Activated naive CD8-positive, alpha-beta T cell treated with anti-CD3 and anti-CD28 coated beads for 36 hours (primary cell): ENCODE data around the gene ANO1. TPM values are rescaled to one million over a fixed set of nuclear protein-coding genes. Genes with fewer than 3 reads are reported as not detected.

Experiments
- DNase-seq: peaks from one replicate; pipeline ENCODE4 v3.0.0; 2021
- H3K27ac Mint-ChIP-seq: one replicate; pipeline ENCODE4 v1.8.0; 2022; ENCODE audit warnings: mild to moderate bottlenecking, moderate library complexity, mixed read lengths
- H3K27me3 Mint-ChIP-seq: one replicate; pipeline ENCODE4 v1.8.0; 2022; ENCODE audit warnings: mild to moderate bottlenecking, mixed read lengths
- H3K36me3 Mint-ChIP-seq: one replicate; pipeline ENCODE4 v1.8.0; 2021; ENCODE audit warnings: mild to moderate bottlenecking, mixed read lengths
- H3K4me1 Mint-ChIP-seq: one replicate; pipeline ENCODE4 v1.8.0; 2021; ENCODE audit warnings: mixed read lengths
- H3K4me3 Mint-ChIP-seq: one replicate; pipeline ENCODE4 v1.8.0; 2022; ENCODE audit warnings: mild to moderate bottlenecking, moderate library complexity, mixed read lengths
- H3K9me3 Mint-ChIP-seq: one replicate; pipeline ENCODE4 v1.8.0; 2022; ENCODE audit warnings: mixed read lengths
- total RNA-seq, 2 experiments: library from RNA; stranded (reverse); gene quantifications; one replicate each; pipeline ENCODE4 v1.2.3, GENCODE V29; 2021

ANO1 gene
- total RNA-seq, 2 experiments from 2014 or later = not detected

GRCh38 chr11:70174547-70175235, 96.6 kb downstream of the ANO1 start:
- Mint-ChIP-seq H3K36me3 (no peaks in the 10 kb centered on the region), H3K4me1 (no peaks in the 10 kb centered on the region), H3K9me3 (no peaks in the 10 kb centered on the region), H3K27me3 (no peaks in the 10 kb centered on the region), H3K27ac (no peak overlapping the region), H3K4me3 (no peak overlapping the region)
- no peak for DNase-seq

- H3K27ac Mint-ChIP-seq = no peak overlapping the region
- no peak overlapping the region for H3K4me3 Mint-ChIP-seq
- no peak for DNase-seq
- H3K4me1 Mint-ChIP-seq = no peaks in the 10 kb centered on the region
- H3K9me3 Mint-ChIP-seq = no peaks in the 10 kb centered on the region
- no peaks in the 10 kb centered on the region for H3K36me3 Mint-ChIP-seq
- no peaks in the 10 kb centered on the region for H3K27me3 Mint-ChIP-seq
Measured at GRCh38 chr11:70175236-70175698, 97.2 kb downstream of the ANO1 start.

- no peaks in the 10 kb centered on the region for H3K9me3 Mint-ChIP-seq
- DNase-seq = peak; percentile 63
Measured at GRCh38 chr11:70176940-70177689, 99.0 kb downstream of the ANO1 start.

GRCh38 chr11:70180906-70181305, 102.8 kb downstream of the ANO1 start:
- DNase-seq = no peak
- H3K27ac Mint-ChIP-seq = no peak overlapping the region
- no peak overlapping the region for H3K4me3 Mint-ChIP-seq
- no peaks in the 10 kb centered on the region for H3K36me3 Mint-ChIP-seq
- H3K27me3 Mint-ChIP-seq = no peaks in the 10 kb centered on the region
- no peaks in the 10 kb centered on the region for H3K4me1 Mint-ChIP-seq
- H3K9me3 Mint-ChIP-seq = no peaks in the 10 kb centered on the region

More at GRCh38 chr11:70176940-70177689, 99.0 kb downstream of the ANO1 start:
- Mint-ChIP-seq H3K36me3 (no peaks in the 10 kb centered on the region), H3K27ac (no peak overlapping the region), H3K4me3 (no peak overlapping the region), H3K4me1 (no peaks in the 10 kb centered on the region), H3K27me3 (no peaks in the 10 kb centered on the region)

- H3K9me3 Mint-ChIP-seq = no peaks in the 10 kb centered on the region
- DNase-seq = no peak
- H3K4me1 Mint-ChIP-seq = no peaks in the 10 kb centered on the region
- no peaks in the 10 kb centered on the region for H3K27me3 Mint-ChIP-seq
- H3K36me3 Mint-ChIP-seq = no peaks in the 10 kb centered on the region
- H3K27ac Mint-ChIP-seq = no peak overlapping the region
- no peak overlapping the region for H3K4me3 Mint-ChIP-seq
Measured at GRCh38 chr11:70182266-70182665, 104.1 kb downstream of the ANO1 start.

GRCh38 chr11:70183032-70183431, 104.9 kb downstream of the ANO1 start:
- no peaks in the 10 kb centered on the region for H3K9me3 Mint-ChIP-seq
- H3K4me3 Mint-ChIP-seq = no peak overlapping the region
- H3K4me1 Mint-ChIP-seq = no peaks in the 10 kb centered on the region
- H3K27ac Mint-ChIP-seq = no peak overlapping the region
- no peaks in the 10 kb centered on the region for H3K27me3 Mint-ChIP-seq
- DNase-seq = no peak
- H3K36me3 Mint-ChIP-seq = no peaks in the 10 kb centered on the region

GRCh38 chr11:70183483-70184176, 105.5 kb downstream of the ANO1 start:
- Mint-ChIP-seq H3K36me3 (no peaks in the 10 kb centered on the region), H3K4me1 (no peaks in the 10 kb centered on the region), H3K4me3 (no peak overlapping the region), H3K27me3 (no peaks in the 10 kb centered on the region), H3K9me3 (no peaks in the 10 kb centered on the region), H3K27ac (no peak overlapping the region)
- no peak for DNase-seq

- Mint-ChIP-seq H3K4me1 (no peaks in the 10 kb centered on the region), H3K4me3 (no peak overlapping the region), H3K9me3 (no peaks in the 10 kb centered on the region), H3K36me3 (no peaks in the 10 kb centered on the region), H3K27me3 (no peaks in the 10 kb centered on the region), H3K27ac (no peak overlapping the region)
- no peak for DNase-seq
Measured at GRCh38 chr11:70184396-70184795, 106.3 kb downstream of the ANO1 start.

- H3K4me3 Mint-ChIP-seq = no peak overlapping the region
Measured at GRCh38 chr11:70185348-70186055, 107.4 kb downstream of the ANO1 start.

GRCh38 chr11:70186420-70186819, 108.3 kb downstream of the ANO1 start:
- H3K4me3 Mint-ChIP-seq = no peak overlapping the region
- H3K27ac Mint-ChIP-seq = no peak overlapping the region
- H3K4me1 Mint-ChIP-seq = no peaks in the 10 kb centered on the region
- no peaks in the 10 kb centered on the region for H3K9me3 Mint-ChIP-seq
- H3K27me3 Mint-ChIP-seq = no peaks in the 10 kb centered on the region
- no peaks in the 10 kb centered on the region for H3K36me3 Mint-ChIP-seq
- no peak for DNase-seq

More at GRCh38 chr11:70185348-70186055, 107.4 kb downstream of the ANO1 start:
- H3K4me1 Mint-ChIP-seq = no peaks in the 10 kb centered on the region
- DNase-seq = no peak
- H3K27me3 Mint-ChIP-seq = no peaks in the 10 kb centered on the region
- H3K27ac Mint-ChIP-seq = no peak overlapping the region
- no peaks in the 10 kb centered on the region for H3K36me3 Mint-ChIP-seq
- H3K9me3 Mint-ChIP-seq = no peaks in the 10 kb centered on the region

GRCh38 chr11:70186936-70187335, 108.8 kb downstream of the ANO1 start:
- no peaks in the 10 kb centered on the region for H3K4me1 Mint-ChIP-seq
- no peak overlapping the region for H3K4me3 Mint-ChIP-seq
- H3K27ac Mint-ChIP-seq = no peak overlapping the region
- H3K36me3 Mint-ChIP-seq = no peaks in the 10 kb centered on the region
- H3K9me3 Mint-ChIP-seq = no peaks in the 10 kb centered on the region
- H3K27me3 Mint-ChIP-seq = peaks cover 2% of the 10 kb centered on the region
- DNase-seq = no peak

- Mint-ChIP-seq H3K4me3 (no peak overlapping the region), H3K27ac (no peak overlapping the region), H3K36me3 (no peaks in the 10 kb centered on the region), H3K4me1 (no peaks in the 10 kb centered on the region), H3K9me3 (no peaks in the 10 kb centered on the region), H3K27me3 (peaks cover 8% of the 10 kb centered on the region)
- DNase-seq = no peak
Measured at GRCh38 chr11:70187771-70188170, 109.7 kb downstream of the ANO1 start.

GRCh38 chr11:70189622-70190021, 111.5 kb downstream of the ANO1 start:
- no peaks in the 10 kb centered on the region for H3K4me1 Mint-ChIP-seq
- H3K27ac Mint-ChIP-seq = no peak overlapping the region
- H3K4me3 Mint-ChIP-seq = no peak overlapping the region
- H3K9me3 Mint-ChIP-seq = no peaks in the 10 kb centered on the region
- no peaks in the 10 kb centered on the region for H3K36me3 Mint-ChIP-seq
- DNase-seq = no peak
- H3K27me3 Mint-ChIP-seq = peaks cover 9% of the 10 kb centered on the region

GRCh38 chr11:70191495-70192140, 113.5 kb downstream of the ANO1 start:
- peaks cover 13% of the 10 kb centered on the region for H3K27me3 Mint-ChIP-seq
- peak; percentile 66 for DNase-seq
- H3K27ac Mint-ChIP-seq = no peak overlapping the region
- no peaks in the 10 kb centered on the region for H3K4me1 Mint-ChIP-seq
- no peak overlapping the region for H3K4me3 Mint-ChIP-seq
- H3K36me3 Mint-ChIP-seq = no peaks in the 10 kb centered on the region
- H3K9me3 Mint-ChIP-seq = no peaks in the 10 kb centered on the region
